ENCODE data around the gene POC1A.

POC1A gene

DNA sequence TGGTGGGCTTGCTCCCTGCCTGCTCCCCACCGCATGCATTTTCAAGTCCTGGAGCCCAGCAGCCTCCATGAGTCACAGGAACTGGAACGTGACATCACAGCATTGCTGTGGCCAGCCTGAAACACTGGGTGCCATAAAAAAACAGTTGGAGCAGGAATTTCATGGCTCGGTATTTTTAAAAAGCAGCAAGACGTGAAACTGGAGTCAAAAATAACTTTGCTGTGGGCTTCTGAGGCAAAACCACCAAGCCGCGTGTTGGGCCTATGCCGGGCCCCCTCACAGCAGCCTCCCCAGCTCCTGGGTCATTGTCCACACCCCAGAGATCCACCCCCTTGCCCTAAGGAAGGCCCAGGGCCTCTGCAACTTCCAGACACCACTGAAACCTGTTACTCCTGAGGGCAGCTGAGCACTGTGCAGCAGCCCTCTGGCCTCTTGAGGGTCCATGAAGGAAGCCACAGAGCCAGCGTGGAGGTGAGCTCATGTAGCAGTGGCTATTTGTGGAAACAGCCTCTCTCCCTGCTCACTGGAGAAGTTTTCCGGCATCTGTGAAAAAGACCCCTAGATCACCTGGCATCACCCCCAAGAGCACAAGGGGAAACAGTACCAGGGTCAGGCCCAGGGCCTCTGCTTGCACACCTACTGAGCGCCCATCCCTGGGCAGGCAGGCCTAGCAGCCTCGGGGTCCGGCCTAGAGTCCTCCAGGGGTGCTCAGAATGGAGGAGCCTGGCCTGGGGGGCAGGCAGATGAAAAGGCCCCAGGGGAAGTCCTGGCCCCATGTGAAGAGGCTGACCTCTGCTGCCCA, 63.9 kb downstream of the POC1A start:
- TF ChIP-seq CTCF (IDR thresholded peaks at IDR 0.05), result no peak
- no peak overlapping the region for H3K4me3 ChIP-seq
- H3K27me3 ChIP-seq, result no peaks in the 10 kb centered on the region
- peak overlapping the region; percentile 88 to 94 for H3K27ac ChIP-seq
- no peaks in the 10 kb centered on the region for H3K9me3 ChIP-seq
- peaks cover 0 to 77% (median 62%) of the 10 kb centered on the region in 4 donors for H3K4me1 ChIP-seq
- peak; percentile 73 to 91 for DNase-seq
- intact Hi-C loops (cut with DNase I; ENCODE audit: low total_unique reads), result loop anchor here (5.0 kb wide), 1 partner anchor 33 kb away; the partner anchor contains the start of gene DUSP7
- H3K36me3 ChIP-seq, result no peaks in the 10 kb centered on the region

- Histone ChIP-seq H3K36me3 (no peaks in the 10 kb centered on the region), H3K4me3 (no peak overlapping the region), H3K4me1 (peaks cover 0 to 77% (median 62%) of the 10 kb centered on the region in 4 donors), H3K27ac (peak overlapping the region; percentile 88 to 94), H3K27me3 (no peaks in the 10 kb centered on the region), H3K9me3 (no peaks in the 10 kb centered on the region)
- intact Hi-C loops (cut with DNase I; ENCODE audit: low total_unique reads), result loop anchor here (5.0 kb wide), 1 partner anchor 32 kb away; the partner anchor contains the start of gene DUSP7
- no peak for DNase-seq
- no peak for TF ChIP-seq CTCF (IDR thresholded peaks at IDR 0.05)
These were observed 64.5 kb downstream of the POC1A start for GRCh38 chr3:52089691-52090090.

DNA sequence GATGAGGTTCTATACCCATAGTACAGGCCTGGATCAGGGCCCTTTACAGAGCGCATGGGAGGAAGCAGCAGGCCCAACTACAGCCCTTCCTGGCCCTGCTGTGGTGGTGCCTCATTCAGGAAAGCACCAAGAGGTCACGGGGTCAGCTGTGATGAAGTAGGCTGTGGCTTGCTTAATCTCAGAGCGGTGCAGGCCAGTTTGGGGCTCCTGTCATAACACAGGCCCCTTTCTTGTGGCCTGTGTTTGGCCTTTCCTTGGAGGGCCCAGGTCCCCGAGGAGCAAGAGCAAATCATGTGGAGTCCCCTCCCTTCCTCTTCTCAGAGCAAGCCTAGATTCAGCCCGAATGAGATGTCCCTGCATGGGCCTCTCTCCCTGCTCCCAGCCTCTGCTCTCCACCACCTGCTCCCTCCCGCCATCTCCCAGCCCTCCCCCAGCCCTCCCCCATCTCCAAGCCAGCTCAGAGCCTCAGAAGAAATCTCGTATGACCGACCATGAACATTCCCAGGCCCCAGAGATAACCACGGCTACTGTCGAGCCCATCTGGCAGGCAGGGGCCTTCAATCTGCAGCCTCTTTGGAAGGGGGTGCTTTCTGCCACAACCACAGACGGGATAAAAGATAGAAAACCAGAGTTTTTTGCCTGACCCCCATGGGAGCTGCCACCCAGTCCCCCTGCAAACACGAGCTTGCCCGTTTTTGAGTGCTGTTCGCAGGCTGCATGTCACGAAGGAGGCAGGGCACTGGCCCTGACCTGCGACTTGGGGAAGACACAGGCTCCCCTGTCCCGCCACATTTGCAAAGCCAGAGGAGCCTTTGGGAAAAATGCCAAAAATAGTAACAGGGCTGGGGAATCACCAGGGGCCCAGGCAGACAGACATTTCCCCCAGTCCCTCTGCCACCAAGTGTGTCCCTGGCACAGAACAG, 65.5 kb downstream of the POC1A start:
- peak; percentile 65 to 78 for DNase-seq
- TF ChIP-seq CTCF (IDR thresholded peaks at IDR 0.05), result no peak
- peak overlapping the region; percentile 88 to 94 for H3K27ac ChIP-seq

DNA sequence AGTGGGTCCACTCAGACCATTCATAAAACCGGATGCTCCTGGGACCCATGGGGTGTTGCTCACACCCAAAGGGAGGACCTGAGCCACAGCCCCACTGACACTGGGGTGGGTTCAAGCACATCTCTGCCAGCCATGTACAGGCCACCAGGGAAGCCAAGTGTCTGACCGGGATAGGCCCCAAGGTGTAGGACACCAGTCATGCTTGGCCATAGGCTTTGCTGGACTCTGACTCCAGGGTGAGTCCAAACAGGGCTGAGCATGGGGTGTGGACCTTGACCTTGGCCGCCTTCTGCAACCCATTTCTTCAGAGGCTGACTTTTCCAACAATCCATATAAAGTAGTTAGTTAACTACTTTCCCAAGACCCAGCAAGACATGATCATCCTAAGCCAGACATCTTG, 66.5 kb downstream of the POC1A start:
- H3K27me3 ChIP-seq, result no peaks in the 10 kb centered on the region
- DNase-seq, result no peak
- H3K36me3 ChIP-seq, result no peaks in the 10 kb centered on the region
- no peak for TF ChIP-seq CTCF (IDR thresholded peaks at IDR 0.05)
- H3K4me1 ChIP-seq, result peaks cover 0 to 61% (median 50%) of the 10 kb centered on the region in 4 donors
- peak overlapping the region; percentile 88 to 94 for H3K27ac ChIP-seq
- H3K9me3 ChIP-seq, result no peaks in the 10 kb centered on the region
- no peak overlapping the region for H3K4me3 ChIP-seq
- intact Hi-C loops (cut with DNase I; ENCODE audit: low total_unique reads), result no loop called here

More for the DNA sequence above, 65.5 kb downstream of the POC1A start:
- Histone ChIP-seq H3K36me3 (no peaks in the 10 kb centered on the region), H3K4me3 (no peak overlapping the region), H3K9me3 (no peaks in the 10 kb centered on the region), H3K4me1 (peaks cover 0 to 70% (median 59%) of the 10 kb centered on the region in 4 donors), H3K27me3 (no peaks in the 10 kb centered on the region)
- intact Hi-C loops (cut with DNase I; ENCODE audit: low total_unique reads), result no loop called here

DNA sequence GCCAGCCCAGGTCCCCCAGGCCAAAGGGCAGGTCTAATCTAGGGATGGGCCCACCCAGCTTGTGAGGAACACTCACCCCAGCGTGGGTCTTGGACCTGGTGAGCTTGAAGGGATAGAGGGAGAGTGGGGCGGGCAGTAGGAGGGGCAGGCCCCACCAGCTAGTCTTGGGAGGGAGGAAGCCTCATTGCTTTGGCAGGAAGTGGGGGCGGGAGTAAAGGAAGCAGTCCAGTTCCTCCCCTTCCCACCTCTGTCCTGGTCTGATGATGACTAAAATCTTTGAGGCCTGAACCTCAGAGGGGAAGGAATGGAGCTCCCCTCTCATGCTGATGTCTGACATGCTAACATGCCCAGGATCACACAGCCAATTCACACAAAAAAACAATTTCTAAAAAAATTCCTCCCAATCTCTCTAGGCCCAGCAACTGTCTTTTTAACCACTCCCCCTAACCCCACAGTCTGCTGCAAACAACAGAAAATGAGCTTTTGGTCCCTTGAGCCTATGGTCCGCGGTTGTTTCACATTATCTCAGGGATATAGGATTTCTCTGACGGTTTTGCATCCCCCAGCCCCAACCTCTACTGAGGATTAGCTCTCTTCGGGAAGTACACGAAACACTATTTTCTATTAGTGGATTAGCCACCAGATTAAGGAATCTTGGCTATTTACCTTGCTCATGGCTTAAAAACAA, 67.1 kb downstream of the POC1A start:
- no peaks in the 10 kb centered on the region for H3K9me3 ChIP-seq
- intact Hi-C loops (cut with DNase I; ENCODE audit: low total_unique reads), result no loop called here
- no peaks in the 10 kb centered on the region for H3K36me3 ChIP-seq
- DNase-seq, result no peak
- TF ChIP-seq CTCF (IDR thresholded peaks at IDR 0.05), result no peak
- peak overlapping the region; percentile 28 to 88 for H3K27ac ChIP-seq
- no peaks in the 10 kb centered on the region for H3K27me3 ChIP-seq
- H3K4me3 ChIP-seq, result no peak overlapping the region
- H3K4me1 ChIP-seq, result peaks cover 0 to 54% (median 44%) of the 10 kb centered on the region in 4 donors

Measured in tibial artery (tissue), 4 donors.